Left lung (tissue), 10 donors: ENCODE measurements around the gene COL4A4. TPM values are rescaled to one million over a fixed set of nuclear protein-coding genes. Genes with fewer than 3 reads are reported as not detected.

Experiments used
- ATAC-seq: fragments of 200-7000 bp; cut with Tn5 transposase; one replicate; pipeline ENCODE4 v1.9.1; 2020; ENCODE audit warnings: moderate library complexity
- DNase-seq, 4 donors: peaks; one replicate each; pipeline ENCODE4 v3.0.0-alpha.2; 2013 to 2020
- H3K27ac ChIP-seq, 2 donors: fragments of 200-600 bp; sonication (generic) in 1 of 2; one replicate each; pipeline versions ENCODE4 v1.5.0 to v1.8.0; 2020 to 2021
- H3K27me3 ChIP-seq, 2 donors: fragments of 200-600 bp; sonication (generic) in 1 of 2; one replicate each; pipeline versions ENCODE4 v1.5.0 to v1.8.0; 2020 to 2021
- H3K36me3 ChIP-seq, 2 donors: fragments of 200-600 bp; sonication (generic) in 1 of 2; one replicate each; pipeline versions ENCODE4 v1.5.0 to v1.8.0; 2020 to 2021
- H3K4me1 ChIP-seq, 2 donors: fragments of 200-600 bp; one replicate each; pipeline ENCODE4 v1.8.0; 2021
- H3K4me3 ChIP-seq, 2 donors: fragments of 200-600 bp; sonication (generic) in 1 of 2; one replicate each; pipeline versions ENCODE4 v1.5.0 to v1.8.0; 2020 to 2021; ENCODE audit warnings: mild to moderate bottlenecking in 1 of 2
- H3K9me3 ChIP-seq, 2 donors: fragments of 200-600 bp; sonication (generic) in 1 of 2; one replicate each; pipeline versions ENCODE4 v1.5.0 to v1.8.0; 2020 to 2021
- CTCF ChIP-seq, 2 donors: fragments of 200-600 bp; sonication (generic) in 1 of 2; IDR thresholded peaks; one replicate each; pipeline versions ENCODE4 v1.5.0 to v1.8.0; 2021; ENCODE audit warnings: antibody characterized with exemption in 2 of 2
- intact Hi-C, 2 donors: fragments of 100-400 bp; cut with DNase I; formaldehyde crosslinking; loops; one replicate each; pipeline versions ENCODE4 v1.11.2 to v1.14.2; 2022
- polyA plus RNA-seq, 6 donors: library from polyadenylated mRNA; unstranded; fragments of 120-200 nt; gene quantifications; one replicate each; pipeline ENCODE4 v1.2.1, GENCODE V29; 2013; ENCODE audit not compliant: insufficient read length in 6 of 6
- total RNA-seq, 2 donors: library from RNA; stranded (reverse); fragmentation: NEBNext Ultra II Directional; extraction: Animal tissue kit (Norgen Biotek cat#: 25700); gene quantifications; one replicate each; pipeline ENCODE4 v1.2.1, GENCODE V29; 2021
- donor health status: DM: no; HTN: yes; CAD: no.
- donor health status: DM: no; HTN: no; CAD: no.

The COL4A4 gene
- total and polyA plus RNA-seq, 8 donors: 5.4 to 51.2 (median 10.2) TPM

GRCh38 chr2:226963528-226963927 lies 200.5 kb downstream of the COL4A4 start:
- H3K36me3 ChIP-seq: no peaks in the 10 kb centered on the region
- no peaks in the 10 kb centered on the region for H3K27me3 ChIP-seq
- no peaks in the 10 kb centered on the region for H3K4me1 ChIP-seq
- no peak overlapping the region for H3K27ac ChIP-seq
- ATAC-seq (no peak), DNase-seq (no peak)
- H3K4me3 ChIP-seq: no peak overlapping the region
- H3K9me3 ChIP-seq: peaks cover 0 to 14% of the 10 kb centered on the region in 2 donors
- intact Hi-C loops: no loop called here
- TF ChIP-seq CTCF (IDR thresholded peaks at IDR 0.05): no peak

GRCh38 chr2:226962176-226962773 lies 201.7 kb downstream of the COL4A4 start:
- TF ChIP-seq CTCF (IDR thresholded peaks at IDR 0.05): no peak
- intact Hi-C loops: no loop called here
- no peaks in the 10 kb centered on the region for H3K27me3 ChIP-seq
- no peak overlapping the region for H3K4me3 ChIP-seq
- no peaks in the 10 kb centered on the region for H3K36me3 ChIP-seq
- H3K4me1 ChIP-seq: no peaks in the 10 kb centered on the region
- H3K27ac ChIP-seq: no peak overlapping the region
- H3K9me3 ChIP-seq: peaks cover 0 to 14% of the 10 kb centered on the region in 2 donors
- ATAC-seq (no peak), DNase-seq (no peak)

- Histone ChIP-seq H3K4me3 (no peak overlapping the region), H3K27me3 (no peaks in the 10 kb centered on the region), H3K36me3 (no peaks in the 10 kb centered on the region), H3K4me1 (no peaks in the 10 kb centered on the region), H3K9me3 (peaks cover 0 to 14% of the 10 kb centered on the region in 2 donors), H3K27ac (no peak overlapping the region)
- DNase-seq (no peak), ATAC-seq (no peak)
- no peak for TF ChIP-seq CTCF (IDR thresholded peaks at IDR 0.05)
- intact Hi-C loops: no loop called here
These were observed 204.6 kb downstream of the COL4A4 start for GRCh38 chr2:226959418-226959817.

GRCh38 chr2:226956659-226957058 lies 207.3 kb downstream of the COL4A4 start:
- no peak for TF ChIP-seq CTCF (IDR thresholded peaks at IDR 0.05)

GRCh38 chr2:226953826-226954225 lies 210.2 kb downstream of the COL4A4 start:
- Histone ChIP-seq H3K27me3 (no peaks in the 10 kb centered on the region), H3K4me3 (no peak overlapping the region), H3K36me3 (no peaks in the 10 kb centered on the region), H3K27ac (no peak overlapping the region), H3K4me1 (no peaks in the 10 kb centered on the region), H3K9me3 (peaks cover 0 to 1% of the 10 kb centered on the region in 2 donors)
- no peak for TF ChIP-seq CTCF (IDR thresholded peaks at IDR 0.05)
- DNase-seq (no peak), ATAC-seq (no peak)
- intact Hi-C loops: no loop called here

More at GRCh38 chr2:226956659-226957058, 207.3 kb downstream of the COL4A4 start:
- DNase-seq (no peak), ATAC-seq (no peak)
- Histone ChIP-seq H3K36me3 (no peaks in the 10 kb centered on the region), H3K4me3 (no peak overlapping the region), H3K27me3 (no peaks in the 10 kb centered on the region), H3K9me3 (peaks cover 0 to 14% of the 10 kb centered on the region in 2 donors), H3K4me1 (no peaks in the 10 kb centered on the region), H3K27ac (no peak overlapping the region)
- intact Hi-C loops: no loop called here
